GM23338 (cell line): ENCODE results near the gene NUP43. TPM values are rescaled to one million over a fixed set of nuclear protein-coding genes. Genes with fewer than 3 reads are reported as not detected.

Source experiments
- ATAC-seq: fragments of 200-7000 bp; cut with Tn5 transposase; 3 replicates; pipeline ENCODE4 v1.9.1; 2020
- DNase-seq: peaks from one replicate; pipeline ENCODE4 v3.0.0-alpha.2; 2015; ENCODE audit warnings: low spot score
- H2AFZ ChIP-seq: fragments of 200-600 bp; sonication (generic); 2 replicates; pipeline ENCODE4 v1.8.0; 2016; ENCODE audit warnings: antibody characterized with exemption, mild to moderate bottlenecking, moderate library complexity
- H3F3A ChIP-seq: fragments of 200-600 bp; sonication (generic); replicated peaks from 2 replicates; pipeline ENCODE4 v1.8.0; 2017; ENCODE audit warnings: antibody characterized with exemption, mixed run types, low read depth
- H3K27ac ChIP-seq: fragments of 200-600 bp; sonication (generic); 2 replicates; pipeline ENCODE4 v1.6.1; 2016; ENCODE audit warnings: low read depth
- H3K27me3 ChIP-seq: fragments of 200-600 bp; sonication (generic); 2 replicates; pipeline ENCODE4 v1.8.0; 2016; ENCODE audit warnings: mild to moderate bottlenecking, mixed run types, moderate library complexity; ENCODE audit not compliant: insufficient read depth
- H3K36me3 ChIP-seq: fragments of 200-600 bp; sonication (generic); 2 replicates; pipeline ENCODE4 v1.8.0; 2016; ENCODE audit warnings: mild to moderate bottlenecking; ENCODE audit not compliant: insufficient read depth
- H3K4me1 ChIP-seq: fragments of 200-600 bp; sonication (generic); 2 replicates; pipeline ENCODE4 v1.8.0; 2016; ENCODE audit warnings: mild to moderate bottlenecking, moderate library complexity; ENCODE audit not compliant: insufficient read depth
- H3K4me2 ChIP-seq: fragments of 200-600 bp; sonication (generic); 2 replicates; pipeline ENCODE4 v1.7.1; 2017; ENCODE audit warnings: mixed run types
- H3K4me3 ChIP-seq: fragments of 200-600 bp; sonication (generic); 2 replicates; pipeline ENCODE4 v1.6.1; 2016; ENCODE audit warnings: mixed run types
- H3K79me2 ChIP-seq: fragments of 200-600 bp; sonication (generic); replicated peaks from 2 replicates; pipeline ENCODE4 v1.8.0; 2017; ENCODE audit warnings: mild to moderate bottlenecking; ENCODE audit not compliant: insufficient read depth
- H3K9me2 ChIP-seq: fragments of 200-600 bp; sonication (generic); 2 replicates; pipeline ENCODE4 v1.8.0; 2017; ENCODE audit not compliant: insufficient read depth
- H4K20me1 ChIP-seq: fragments of 200-600 bp; sonication (generic); replicated peaks from 2 replicates; pipeline ENCODE4 v1.8.0; 2017; ENCODE audit warnings: mild to moderate bottlenecking; ENCODE audit not compliant: insufficient read depth
- H3K27ac Mint-ChIP-seq: 2 replicates; pipeline ENCODE4 v1.8.0; 2020; ENCODE audit warnings: inconsistent platforms, mild to moderate bottlenecking, moderate library complexity, mixed read lengths
- H3K27me3 Mint-ChIP-seq: 3 replicates; pipeline ENCODE4 v1.8.0; 2022; ENCODE audit warnings: low read depth, mild to moderate bottlenecking, moderate library complexity, mixed read lengths, inconsistent platforms; ENCODE audit not compliant: insufficient read depth, poor library complexity
- H3K36me3 Mint-ChIP-seq: 3 replicates; pipeline ENCODE4 v1.8.0; 2021; ENCODE audit warnings: low read depth, mild to moderate bottlenecking, inconsistent platforms, moderate library complexity, mixed read lengths
- H3K4me1 Mint-ChIP-seq: 3 replicates; pipeline ENCODE4 v1.8.0; 2020; ENCODE audit warnings: mild to moderate bottlenecking, inconsistent platforms, mixed read lengths
- H3K4me3 Mint-ChIP-seq: 3 replicates; pipeline ENCODE4 v1.8.0; 2021; ENCODE audit warnings: moderate library complexity, mild to moderate bottlenecking, inconsistent platforms, mixed read lengths
- H3K9me3 Mint-ChIP-seq: 3 replicates; pipeline ENCODE4 v1.8.0; 2020; ENCODE audit warnings: moderate library complexity, mild to moderate bottlenecking, inconsistent platforms, mixed read lengths
- CREB1 ChIP-seq: fragments of 250-450 bp; sonication (Bioruptor Pico); IDR thresholded peaks from 2 replicates; pipeline ENCODE4 v1.5.0; 2020; ENCODE audit warnings: low read depth, mild to moderate bottlenecking, moderate library complexity
- CTCF ChIP-seq, 2 experiments: fragments of 200-600 bp in 1 of 2; sonication (generic) in 1 of 2; conservative IDR thresholded peaks; 2 replicates each; pipeline versions ENCODE4 v1.5.1 to v1.6.1; 2016 to 2017; ENCODE audit warnings: antibody characterized with exemption in 2 of 2, low read depth in 2 of 2, mild to moderate bottlenecking in 2 of 2, moderate library complexity in 1 of 2
- EZH2 ChIP-seq: fragments of 200-600 bp; sonication (generic); IDR thresholded peaks from one replicate; pipeline ENCODE4 v1.8.0; 2017; ENCODE audit warnings: antibody characterized with exemption, mild to moderate bottlenecking, low read depth; ENCODE audit not compliant: unreplicated experiment
- EZH2phosphoT487 ChIP-seq: fragments of 200-600 bp; sonication (generic); IDR thresholded peaks from one replicate; pipeline ENCODE4 v1.8.1; 2018; ENCODE audit warnings: antibody characterized with exemption; ENCODE audit not compliant: unreplicated experiment
- JUNB ChIP-seq: IDR thresholded peaks from one replicate; pipeline ENCODE4 v1.6.1; 2016; ENCODE audit warnings: antibody characterized with exemption; ENCODE audit not compliant: unreplicated experiment
- NANOG ChIP-seq: IDR thresholded peaks from 2 replicates; pipeline ENCODE4 v1.6.1; 2016; ENCODE audit warnings: antibody characterized with exemption, borderline replicate concordance
- POLR2AphosphoS5 ChIP-seq: IDR thresholded peaks from 2 replicates; pipeline ENCODE4 v1.6.1; 2016; ENCODE audit warnings: antibody characterized with exemption, low read depth
- STAT1 ChIP-seq: IDR thresholded peaks from one replicate; pipeline ENCODE4 v1.6.1; 2016; ENCODE audit warnings: antibody characterized with exemption; ENCODE audit not compliant: unreplicated experiment
- ZNF114 ChIP-seq: fragments of 250-450 bp; sonication (Bioruptor Pico); IDR thresholded peaks from 2 replicates; pipeline ENCODE4 v1.5.0; 2020; ENCODE audit warnings: mild to moderate bottlenecking, moderate library complexity
- ZNF331 ChIP-seq: fragments of 250-450 bp; sonication (Bioruptor Pico); IDR thresholded peaks from 2 replicates; pipeline ENCODE4 v1.5.0; 2020; ENCODE audit warnings: low read depth, mild to moderate bottlenecking, moderate library complexity
- polyA plus RNA-seq: library from polyadenylated mRNA; unstranded; fragments of >200 nt; fragmentation: Nextera tagmentation; extraction: Ambion mirVana; gene quantifications from 2 replicates; pipeline ENCODE4 v1.2.1, GENCODE V29; 2016
- total RNA-seq: library from RNA; depleted of rRNA; stranded (reverse); fragments of >200 nt; shearing (Covaris generic); gene quantifications from 2 replicates; pipeline ENCODE4 v1.2.3, GENCODE V29; 2014
- TF ChIP-seq, protein P1 (sequence below): fragments of 250-450 bp; sonication (Bioruptor Pico); IDR thresholded peaks from 2 replicates; pipeline ENCODE4 v1.5.0; 2020; ENCODE audit warnings: mild to moderate bottlenecking, moderate library complexity
- TF ChIP-seq, protein P2 (sequence below): IDR thresholded peaks from 2 replicates; pipeline ENCODE4 v1.6.1; 2016; ENCODE audit warnings: antibody characterized with exemption

Gene NUP43
- total and polyA plus RNA-seq, 2 experiments from 2014 or later = 23.4 to 71.8 TPM

DNA sequence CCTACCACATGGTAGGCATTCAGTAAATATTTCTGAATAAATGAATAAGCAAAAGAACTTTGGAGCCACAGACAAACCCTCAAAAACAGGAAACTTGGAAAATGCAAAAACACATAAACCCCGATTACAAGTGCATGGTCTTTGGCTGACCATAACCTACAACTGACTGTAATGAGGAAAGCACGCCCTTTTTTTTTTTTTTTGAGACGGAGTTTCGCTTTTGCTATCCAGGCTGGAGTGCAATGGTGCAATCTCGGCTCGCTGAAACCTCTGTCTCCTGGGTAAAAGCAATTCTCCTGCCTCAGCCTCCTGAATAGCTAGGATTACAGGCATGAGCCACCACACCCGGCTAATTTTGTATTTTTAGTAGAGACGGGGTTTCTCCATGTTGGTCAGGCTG is 16.5 kb downstream of the NUP43 start (continued):
- TF ChIP-seq, protein P1, sequence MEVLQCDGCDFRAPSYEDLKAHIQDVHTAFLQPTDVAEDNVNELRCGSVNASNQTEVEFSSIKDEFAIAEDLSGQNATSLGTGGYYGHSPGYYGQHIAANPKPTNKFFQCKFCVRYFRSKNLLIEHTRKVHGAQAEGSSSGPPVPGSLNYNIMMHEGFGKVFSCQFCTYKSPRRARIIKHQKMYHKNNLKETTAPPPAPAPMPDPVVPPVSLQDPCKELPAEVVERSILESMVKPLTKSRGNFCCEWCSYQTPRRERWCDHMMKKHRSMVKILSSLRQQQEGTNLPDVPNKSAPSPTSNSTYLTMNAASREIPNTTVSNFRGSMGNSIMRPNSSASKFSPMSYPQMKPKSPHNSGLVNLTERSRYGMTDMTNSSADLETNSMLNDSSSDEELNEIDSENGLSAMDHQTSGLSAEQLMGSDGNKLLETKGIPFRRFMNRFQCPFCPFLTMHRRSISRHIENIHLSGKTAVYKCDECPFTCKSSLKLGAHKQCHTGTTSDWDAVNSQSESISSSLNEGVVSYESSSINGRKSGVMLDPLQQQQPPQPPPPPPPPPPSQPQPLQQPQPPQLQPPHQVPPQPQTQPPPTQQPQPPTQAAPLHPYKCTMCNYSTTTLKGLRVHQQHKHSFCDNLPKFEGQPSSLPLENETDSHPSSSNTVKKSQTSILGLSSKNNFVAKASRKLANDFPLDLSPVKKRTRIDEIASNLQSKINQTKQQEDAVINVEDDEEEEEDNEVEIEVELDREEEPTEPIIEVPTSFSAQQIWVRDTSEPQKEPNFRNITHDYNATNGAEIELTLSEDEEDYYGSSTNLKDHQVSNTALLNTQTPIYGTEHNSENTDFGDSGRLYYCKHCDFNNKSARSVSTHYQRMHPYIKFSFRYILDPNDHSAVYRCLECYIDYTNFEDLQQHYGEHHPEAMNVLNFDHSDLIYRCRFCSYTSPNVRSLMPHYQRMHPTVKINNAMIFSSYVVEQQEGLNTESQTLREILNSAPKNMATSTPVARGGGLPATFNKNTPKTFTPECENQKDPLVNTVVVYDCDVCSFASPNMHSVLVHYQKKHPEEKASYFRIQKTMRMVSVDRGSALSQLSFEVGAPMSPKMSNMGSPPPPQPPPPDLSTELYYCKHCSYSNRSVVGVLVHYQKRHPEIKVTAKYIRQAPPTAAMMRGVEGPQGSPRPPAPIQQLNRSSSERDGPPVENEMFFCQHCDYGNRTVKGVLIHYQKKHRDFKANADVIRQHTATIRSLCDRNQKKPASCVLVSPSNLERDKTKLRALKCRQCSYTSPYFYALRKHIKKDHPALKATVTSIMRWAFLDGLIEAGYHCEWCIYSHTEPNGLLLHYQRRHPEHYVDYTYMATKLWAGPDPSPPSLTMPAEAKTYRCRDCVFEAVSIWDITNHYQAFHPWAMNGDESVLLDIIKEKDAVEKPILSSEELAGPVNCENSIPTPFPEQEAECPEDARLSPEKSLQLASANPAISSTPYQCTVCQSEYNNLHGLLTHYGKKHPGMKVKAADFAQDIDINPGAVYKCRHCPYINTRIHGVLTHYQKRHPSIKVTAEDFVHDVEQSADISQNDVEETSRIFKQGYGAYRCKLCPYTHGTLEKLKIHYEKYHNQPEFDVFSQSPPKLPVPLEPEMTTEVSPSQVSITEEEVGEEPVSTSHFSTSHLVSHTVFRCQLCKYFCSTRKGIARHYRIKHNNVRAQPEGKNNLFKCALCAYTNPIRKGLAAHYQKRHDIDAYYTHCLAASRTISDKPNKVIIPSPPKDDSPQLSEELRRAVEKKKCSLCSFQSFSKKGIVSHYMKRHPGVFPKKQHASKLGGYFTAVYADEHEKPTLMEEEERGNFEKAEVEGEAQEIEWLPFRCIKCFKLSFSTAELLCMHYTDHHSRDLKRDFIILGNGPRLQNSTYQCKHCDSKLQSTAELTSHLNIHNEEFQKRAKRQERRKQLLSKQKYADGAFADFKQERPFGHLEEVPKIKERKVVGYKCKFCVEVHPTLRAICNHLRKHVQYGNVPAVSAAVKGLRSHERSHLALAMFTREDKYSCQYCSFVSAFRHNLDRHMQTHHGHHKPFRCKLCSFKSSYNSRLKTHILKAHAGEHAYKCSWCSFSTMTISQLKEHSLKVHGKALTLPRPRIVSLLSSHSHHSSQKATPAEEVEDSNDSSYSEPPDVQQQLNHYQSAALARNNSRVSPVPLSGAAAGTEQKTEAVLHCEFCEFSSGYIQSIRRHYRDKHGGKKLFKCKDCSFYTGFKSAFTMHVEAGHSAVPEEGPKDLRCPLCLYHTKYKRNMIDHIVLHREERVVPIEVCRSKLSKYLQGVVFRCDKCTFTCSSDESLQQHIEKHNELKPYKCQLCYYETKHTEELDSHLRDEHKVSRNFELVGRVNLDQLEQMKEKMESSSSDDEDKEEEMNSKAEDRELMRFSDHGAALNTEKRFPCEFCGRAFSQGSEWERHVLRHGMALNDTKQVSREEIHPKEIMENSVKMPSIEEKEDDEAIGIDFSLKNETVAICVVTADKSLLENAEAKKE (CRISPR knock-in tag) = no peak
- TF ChIP-seq POLR2AphosphoS5 = no peak
- no peak for TF ChIP-seq CTCF (conservative IDR thresholded peaks at IDR 0.05; ENCODE audit: low read depth in 2 of 2)
- TF ChIP-seq ZNF114 (CRISPR knock-in tag) = no peak

- Mint-ChIP-seq H3K27me3 (no peaks in the 10 kb centered on the region), H3K4me3 (no peak overlapping the region), H3K9me3 (no peaks in the 10 kb centered on the region), H3K4me1 (no peaks in the 10 kb centered on the region), H3K27ac (no peak overlapping the region), H3K36me3 (peaks cover 62% of the 10 kb centered on the region)
- Histone ChIP-seq H3K36me3 (peaks cover 53% of the 10 kb centered on the region), H3K27ac (0 out of 2 replicates have a peak overlapping the region, but pooled peaks have one; percentile 32), H3K4me2 (no peak overlapping the region), H3K4me3 (no peak overlapping the region), H3K4me1 (no peaks in the 10 kb centered on the region), H3K9me2 (no peaks in the 10 kb centered on the region), H4K20me1 (no peaks in the 10 kb centered on the region; the same call in 1 of the 2 replicates), H3K79me2 (no peaks in the 10 kb centered on the region), H2AFZ (no peak overlapping the region), H3K27me3 (no peaks in the 10 kb centered on the region), H3F3A (peaks cover 6% of the 10 kb centered on the region)
- DNase-seq = no peak
- no peak for ATAC-seq
- TF ChIP-seq CTCF (conservative IDR thresholded peaks at IDR 0.05; ENCODE audit: low read depth in 2 of 2) = no peak
- no peak for TF ChIP-seq STAT1
- no peak for TF ChIP-seq ZNF331 (CRISPR knock-in tag)
- TF ChIP-seq POLR2AphosphoS5 = no peak
- TF ChIP-seq, protein P2, sequence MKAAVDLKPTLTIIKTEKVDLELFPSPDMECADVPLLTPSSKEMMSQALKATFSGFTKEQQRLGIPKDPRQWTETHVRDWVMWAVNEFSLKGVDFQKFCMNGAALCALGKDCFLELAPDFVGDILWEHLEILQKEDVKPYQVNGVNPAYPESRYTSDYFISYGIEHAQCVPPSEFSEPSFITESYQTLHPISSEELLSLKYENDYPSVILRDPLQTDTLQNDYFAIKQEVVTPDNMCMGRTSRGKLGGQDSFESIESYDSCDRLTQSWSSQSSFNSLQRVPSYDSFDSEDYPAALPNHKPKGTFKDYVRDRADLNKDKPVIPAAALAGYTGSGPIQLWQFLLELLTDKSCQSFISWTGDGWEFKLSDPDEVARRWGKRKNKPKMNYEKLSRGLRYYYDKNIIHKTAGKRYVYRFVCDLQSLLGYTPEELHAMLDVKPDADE = no peak
- no peak for TF ChIP-seq CREB1 (CRISPR knock-in tag)
- TF ChIP-seq ZNF114 (CRISPR knock-in tag) = no peak
- TF ChIP-seq JUNB = no peak
- TF ChIP-seq NANOG = no peak
- TF ChIP-seq EZH2 = no peak
- TF ChIP-seq EZH2phosphoT487 = no peak
These were observed 17.7 kb downstream of the NUP43 start for GRCh38 chr6:149728499-149729234.
